HG02763 (cell line): Measurements from ENCODE around the gene CHIT1.

Source experiments
- ATAC-seq: cut with Tn5 transposase; IDR thresholded peaks from one replicate; pipeline ENCODE4 v1.9.1; 2021; ENCODE audit warnings: mild to moderate bottlenecking, moderate library complexity; ENCODE audit not compliant: unreplicated experiment

The CHIT1 gene

GRCh38 chr1:203196371-203196770 is 33.1 kb downstream of the CHIT1 start:
- ATAC-seq, result no peak

- no peak for ATAC-seq
These were observed 38.5 kb downstream of the CHIT1 start for GRCh38 chr1:203190949-203191348.

- ATAC-seq, result no peak
These were observed 39.5 kb downstream of the CHIT1 start for GRCh38 chr1:203189951-203190352.

- ATAC-seq, result no peak
These were observed 40.7 kb downstream of the CHIT1 start for GRCh38 chr1:203188686-203189232.

- no peak for ATAC-seq
These were observed 41.7 kb downstream of the CHIT1 start for GRCh38 chr1:203187689-203188264.

GRCh38 chr1:203187304-203187685 is 42.2 kb downstream of the CHIT1 start:
- ATAC-seq, result no peak

GRCh38 chr1:203186446-203187303 is 42.8 kb downstream of the CHIT1 start, which contains the start of gene CHI3L1:
Gene CHI3L1 (minus strand): TSS chr1:203186704. CDS start chr1:203186623, 81 bp downstream.
- no peak for ATAC-seq

GRCh38 chr1:203186091-203186445 is 43.4 kb downstream of the CHIT1 start:
- ATAC-seq, result no peak

GRCh38 chr1:203185585-203185984 is 43.9 kb downstream of the CHIT1 start:
- no peak for ATAC-seq

- ATAC-seq, result no peak
These were observed 44.4 kb downstream of the CHIT1 start for GRCh38 chr1:203185061-203185461.

GRCh38 chr1:203184467-203184866 is 45.0 kb downstream of the CHIT1 start:
- no peak for ATAC-seq

GRCh38 chr1:203183828-203184227 is 45.6 kb downstream of the CHIT1 start:
- no peak for ATAC-seq

- no peak for ATAC-seq
These were observed 47.0 kb downstream of the CHIT1 start for GRCh38 chr1:203182387-203182953.

GRCh38 chr1:203181586-203182386 is 47.7 kb downstream of the CHIT1 start:
- ATAC-seq, result no peak

GRCh38 chr1:203180611-203181330 is 48.7 kb downstream of the CHIT1 start:
- ATAC-seq, result no peak

GRCh38 chr1:203179667-203180005 is 49.8 kb downstream of the CHIT1 start:
- ATAC-seq, result no peak

- ATAC-seq, result no peak
These were observed 50.4 kb downstream of the CHIT1 start for GRCh38 chr1:203178821-203179666.

- no peak for ATAC-seq
These were observed 51.4 kb downstream of the CHIT1 start for GRCh38 chr1:203178083-203178482.

- ATAC-seq, result no peak
These were observed 51.9 kb downstream of the CHIT1 start for GRCh38 chr1:203177470-203178039.
